Measurements from ENCODE around the gene ZNF211.

The ZNF211 gene

GRCh38 chr19:57632987-57633831 lies at the start of gene ZNF211:
Gene ZNF211, plus strand, starts transcription at chr19:57633168. Its CDS starts 179 bp downstream, at chr19:57633347.
- DNase-seq (ENCODE audit: low read depth), result peak; percentile 57

- peak; percentile 60 for DNase-seq (ENCODE audit: low read depth)
Observed at GRCh38 chr19:57583521-57584416, 49.2 kb upstream of the ZNF211 start, which contains the start of gene ZIK1. Gene ZIK1, plus strand, starts transcription at chr19:57584145. Its CDS starts 212 bp downstream, at chr19:57584357.

GRCh38 chr19:57587529-57587928 lies 45.4 kb upstream of the ZNF211 start:
- DNase-seq (ENCODE audit: low read depth), result no peak

GRCh38 chr19:57599377-57599760 lies 33.6 kb upstream of the ZNF211 start:
- no peak for DNase-seq (ENCODE audit: low read depth)

GRCh38 chr19:57599761-57600383 lies 33.1 kb upstream of the ZNF211 start, which contains the start of gene ZNF530:
Gene ZNF530, plus strand, starts transcription at chr19:57599885. Its CDS starts 4,461 bp downstream, at chr19:57604346.
- peak; percentile 80 for DNase-seq (ENCODE audit: low read depth)

GRCh38 chr19:57606931-57607330 lies 26.0 kb upstream of the ZNF211 start:
- no peak for DNase-seq (ENCODE audit: low read depth)

GRCh38 chr19:57611113-57611512 lies 21.9 kb upstream of the ZNF211 start:
- no peak for DNase-seq (ENCODE audit: low read depth)

- DNase-seq (ENCODE audit: low read depth), result peak; percentile 80
Observed at GRCh38 chr19:57613941-57614743, 18.8 kb upstream of the ZNF211 start, which contains the start of gene ZNF134. Gene ZNF134, plus strand, starts transcription at chr19:57614242. Its CDS starts 5,227 bp downstream, at chr19:57619469.

- DNase-seq (ENCODE audit: low read depth), result no peak
Observed at GRCh38 chr19:57615346-57615745, 17.6 kb upstream of the ZNF211 start.

GRCh38 chr19:57620673-57621348 lies 12.2 kb upstream of the ZNF211 start:
- no peak for DNase-seq (ENCODE audit: low read depth)

- DNase-seq (ENCODE audit: low read depth), result no peak
Observed at GRCh38 chr19:57623091-57623490, 9.9 kb upstream of the ZNF211 start.

GRCh38 chr19:57633832-57634131 lies 814 bp downstream of the ZNF211 start:
- no peak for DNase-seq (ENCODE audit: low read depth)

- DNase-seq (ENCODE audit: low read depth), result no peak
Observed at GRCh38 chr19:57637379-57637778, 4.4 kb downstream of the ZNF211 start.

GRCh38 chr19:57641715-57642234 lies 8.8 kb downstream of the ZNF211 start:
- no peak for DNase-seq (ENCODE audit: low read depth)

- DNase-seq (ENCODE audit: low read depth), result no peak
Observed at GRCh38 chr19:57642396-57643046, 9.6 kb downstream of the ZNF211 start.

GRCh38 chr19:57643734-57644133 lies 10.8 kb downstream of the ZNF211 start:
- no peak for DNase-seq (ENCODE audit: low read depth)

GRCh38 chr19:57648331-57649003 lies 15.5 kb downstream of the ZNF211 start:
- no peak for DNase-seq (ENCODE audit: low read depth)

GRCh38 chr19:57651654-57651996 lies 18.7 kb downstream of the ZNF211 start:
- no peak for DNase-seq (ENCODE audit: low read depth)

- DNase-seq (ENCODE audit: low read depth), result no peak
Observed at GRCh38 chr19:57653689-57654088, 20.7 kb downstream of the ZNF211 start.

GRCh38 chr19:57655443-57655842 lies 22.5 kb downstream of the ZNF211 start:
- DNase-seq (ENCODE audit: low read depth), result no peak

Data from stimulated activated CD8-positive, alpha-beta memory T cell treated with anti-CD3 and anti-CD28 coated beads, Interleukin-7, amount 100 ng/mL, for 24 hours (primary cell).